Cortex of kidney (tissue), 1 donor: ENCODE results near the gene KCTD21.
A peak's percentile ranks its signal among the peaks of the same experiment; 100 is the strongest.

ENCODE experiments used
- DNase-seq: peaks from one replicate; lab custom pipeline; 2025; lab: John Stamatoyannopoulos, UW

The KCTD21 gene

GRCh38 chr11:78139422-78140391, 48.7 kb downstream of the KCTD21 start, which contains the start of gene ALG8:
ALG8 (minus strand) TSS chr11:78139626; CDS start chr11:78139588, 38 bp downstream.
- DNase-seq = peak; percentile 71

GRCh38 chr11:78138694-78139421, 49.6 kb downstream of the KCTD21 start:
- DNase-seq = no peak

- no peak for DNase-seq
These were observed 50.1 kb downstream of the KCTD21 start for GRCh38 chr11:78138291-78138690.

- no peak for DNase-seq
These were observed 56.0 kb downstream of the KCTD21 start for GRCh38 chr11:78132475-78132874.

GRCh38 chr11:78131956-78132355, 56.5 kb downstream of the KCTD21 start:
- no peak for DNase-seq

- no peak for DNase-seq
These were observed 61.0 kb downstream of the KCTD21 start for GRCh38 chr11:78127403-78127802.
